Heart left ventricle (tissue), 13 donors: Measurements from ENCODE around the gene SPECC1L.
"Not testable (repeated sequence)": the region's sequence is repeated elsewhere in the genome, so short reads cannot be mapped to it uniquely, and the experiment has no call there.

Experiments used
- CTCF ChIP-seq, 12 donors: fragments of 200-600 bp; sonication (generic) in 4 of 12; IDR thresholded peaks; one replicate each; pipeline versions ENCODE4 v1.5.0 to v1.8.0; 2018 to 2022; ENCODE audit warnings: antibody characterized with exemption in 12 of 12, mild to moderate bottlenecking in 5 of 12
- POLR2A ChIP-seq, 2 donors: fragments of 450-650 bp; IDR thresholded peaks; one replicate each; pipeline ENCODE4 v1.6.1; 2017; ENCODE audit warnings: antibody characterized with exemption in 2 of 2, mild to moderate bottlenecking in 2 of 2, moderate library complexity in 2 of 2
- donor health status: ischemic (EF 13 %, LVEDD 7.1; RV severe dilation, severe dysfunction).
- donor health status: DM: no; HTN: yes; CAD: no.
- donor health status: DM: no; HTN: no; CAD: no.
- donor health status: ischemic (EF 25% LVEDD 6.9; RV normal size, moderate dysfunction).
- donor health status: ischemic (EF 25% LVEDD 5.7; RV mildly dilated, moderate dysfunction).
- donor health status: ischemic (EF 35%, LVEDD 5.7; RV mildly dilated, moderate dysfunction).
- donor health status: nonischemic (EF 11% LVEDD 7.7; RV severe dilation, severe dysfunction).
- donor health status: DM: yes; HTN: yes; CAD: no.
- donor health status: PGD.
- donor health status: ischemic (EF 29% LVEDD 5.4; RV normal size, mild dysfunction).
- donor health status: nonischemic (EF 23%, LVEDD 6.1; RV moderate dilation, normal function).

DNA sequence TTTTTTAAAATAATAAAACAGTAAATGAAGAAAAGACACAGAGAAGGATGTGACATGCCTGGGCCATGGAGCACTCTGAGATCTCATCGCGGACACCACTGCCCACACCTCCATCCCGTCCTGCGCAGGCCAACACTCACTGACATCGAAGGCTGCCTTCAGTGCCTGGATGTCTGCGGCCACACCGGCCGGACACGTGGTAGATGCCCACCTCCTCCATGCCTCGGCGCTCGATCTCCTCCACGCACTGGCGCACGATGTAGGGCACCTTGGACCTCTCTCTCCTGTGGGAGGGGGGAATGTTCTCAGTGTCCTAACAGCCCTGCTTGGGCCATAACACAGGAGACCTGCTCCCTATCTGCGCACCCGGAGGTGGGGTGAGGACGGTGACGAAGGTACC, 7.2 kb upstream of the SPECC1L start:
- TF ChIP-seq CTCF, POLR2A (IDR thresholded peaks at IDR 0.05): not testable (repeated sequence)
